ENCODE results near the gene TYRO3.

GRCh38 chr15:41605566-41605965 is 46.6 kb downstream of the TYRO3 start:
- no peak for TF ChIP-seq EP300 (IDR thresholded peaks at IDR 0.05)
- no peak for TF ChIP-seq CTCF (IDR thresholded peaks at IDR 0.05)
- no peak for TF ChIP-seq POLR2A (IDR thresholded peaks at IDR 0.05; ENCODE audit: low read depth)

All from esophagus muscularis mucosa (tissue), 4 donors.